BLaER1 (cell line): ENCODE results near the gene COBL.

ENCODE experiments used
- H3K27ac ChIP-seq: shearing (Covaris generic); formaldehyde crosslinking; 2 replicates; pipeline ENCODE4 v1.8.1; 2022
- H3K27me3 ChIP-seq: shearing (Covaris generic); formaldehyde crosslinking; 2 replicates; pipeline ENCODE4 v1.8.1; 2022
- H3K36me3 ChIP-seq: shearing (Covaris generic); formaldehyde crosslinking; 2 replicates; pipeline ENCODE4 v1.8.1; 2022
- H3K4me1 ChIP-seq: shearing (Covaris generic); formaldehyde crosslinking; 2 replicates; pipeline ENCODE4 v1.8.1; 2022
- H3K4me2 ChIP-seq: shearing (Covaris generic); formaldehyde crosslinking; 2 replicates; pipeline ENCODE4 v1.8.1; 2022
- H3K4me3 ChIP-seq: shearing (Covaris generic); formaldehyde crosslinking; 2 replicates; pipeline ENCODE4 v1.8.1; 2022
- H3K9ac ChIP-seq: shearing (Covaris generic); formaldehyde crosslinking; 2 replicates; pipeline ENCODE4 v1.8.1; 2022
- H3K9me3 ChIP-seq: shearing (Covaris generic); formaldehyde crosslinking; 2 replicates; pipeline ENCODE4 v1.8.1; 2022
- H4K20me1 ChIP-seq: shearing (Covaris generic); formaldehyde crosslinking; 2 replicates; pipeline ENCODE4 v1.8.1; 2022
- Cebpa-rat ChIP-seq: shearing (Covaris generic); IDR thresholded peaks from 2 replicates; pipeline ENCODE4 v1.8.1; 2022

The COBL gene

DNA sequence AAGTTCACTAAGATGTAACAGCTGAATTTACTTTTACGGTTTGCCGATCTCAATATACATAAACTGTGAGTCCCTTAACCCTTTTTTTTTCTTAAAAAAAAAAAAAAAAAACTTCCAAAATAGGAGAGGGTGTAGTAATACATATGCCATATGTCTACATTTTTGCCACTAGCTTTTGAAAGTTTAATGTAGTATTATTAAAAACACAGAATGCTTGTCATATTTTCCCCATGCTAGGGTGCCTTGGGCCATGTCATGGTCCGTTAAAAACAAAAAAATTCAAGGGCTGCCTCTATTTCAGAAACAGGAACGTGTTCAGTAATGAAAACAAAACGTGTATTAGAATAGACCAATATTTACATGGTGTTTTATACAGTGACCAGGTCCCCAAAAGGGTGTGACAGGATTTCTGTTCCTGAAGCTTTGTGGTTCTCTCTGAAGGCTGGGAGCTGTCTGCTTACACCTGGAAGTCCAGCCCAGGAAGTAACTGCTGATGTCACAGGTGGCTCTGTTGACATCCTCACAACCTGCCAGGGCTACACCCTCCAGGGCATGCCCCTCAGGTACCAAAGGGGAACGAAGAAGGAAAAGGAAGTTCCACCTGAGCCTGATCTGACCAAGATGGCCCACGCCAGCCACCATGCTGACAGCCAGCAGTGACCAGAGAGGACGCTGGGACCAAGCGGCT is 79.0 kb downstream of the COBL start:
- TF ChIP-seq Cebpa-rat, result no peak
- Histone ChIP-seq H3K4me1 (no peaks in the 10 kb centered on the region), H4K20me1 (no peaks in the 10 kb centered on the region)

DNA sequence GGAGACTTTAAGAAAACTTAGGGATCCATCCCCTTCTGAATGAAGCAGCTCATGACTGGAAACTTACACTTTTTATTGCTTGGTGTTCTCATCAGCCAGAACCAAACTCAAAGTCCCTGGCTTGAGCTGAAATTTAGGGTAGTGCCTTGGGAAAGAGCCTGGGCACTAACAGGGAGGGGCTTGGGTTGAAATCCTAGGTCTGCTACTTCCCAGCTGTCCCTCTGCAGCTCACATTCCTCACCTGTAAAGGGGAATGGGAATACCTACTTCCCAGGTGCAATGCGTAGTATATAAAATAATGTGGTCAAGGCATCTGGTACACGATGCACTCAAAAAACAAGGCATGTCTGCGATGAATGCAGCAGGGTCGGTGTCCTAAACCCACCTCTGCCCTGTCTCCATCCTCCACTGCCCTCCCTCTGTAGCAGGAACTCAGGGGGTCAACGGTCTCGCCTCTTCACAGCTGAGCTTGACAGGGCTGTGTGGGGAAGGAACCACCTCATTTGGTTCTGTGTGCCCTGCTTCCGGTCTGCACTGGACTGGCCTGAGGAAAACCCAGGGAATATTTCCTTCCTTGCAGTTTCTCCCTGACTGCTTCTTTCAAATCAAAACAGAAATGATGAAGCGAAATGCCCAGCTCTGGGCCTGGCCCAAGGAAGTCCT is 80.0 kb downstream of the COBL start:
- TF ChIP-seq Cebpa-rat, result no peak
- H3K4me2 ChIP-seq, result no peak overlapping the region
- H4K20me1 ChIP-seq, result no peaks in the 10 kb centered on the region
- no peaks in the 10 kb centered on the region for H3K27me3 ChIP-seq
- H3K36me3 ChIP-seq, result no peaks in the 10 kb centered on the region
- H3K4me3 ChIP-seq, result no peak overlapping the region
- H3K4me1 ChIP-seq, result no peaks in the 10 kb centered on the region
- H3K27ac ChIP-seq, result no peak overlapping the region
- no peaks in the 10 kb centered on the region for H3K9me3 ChIP-seq
- no peak overlapping the region for H3K9ac ChIP-seq

More for the DNA sequence above, 79.0 kb downstream of the COBL start:
- no peak overlapping the region for H3K4me2 ChIP-seq
- H3K36me3 ChIP-seq, result no peaks in the 10 kb centered on the region
- no peak overlapping the region for H3K4me3 ChIP-seq
- no peak overlapping the region for H3K9ac ChIP-seq
- H3K27ac ChIP-seq, result no peak overlapping the region
- H3K27me3 ChIP-seq, result no peaks in the 10 kb centered on the region
- H3K9me3 ChIP-seq, result no peaks in the 10 kb centered on the region

DNA sequence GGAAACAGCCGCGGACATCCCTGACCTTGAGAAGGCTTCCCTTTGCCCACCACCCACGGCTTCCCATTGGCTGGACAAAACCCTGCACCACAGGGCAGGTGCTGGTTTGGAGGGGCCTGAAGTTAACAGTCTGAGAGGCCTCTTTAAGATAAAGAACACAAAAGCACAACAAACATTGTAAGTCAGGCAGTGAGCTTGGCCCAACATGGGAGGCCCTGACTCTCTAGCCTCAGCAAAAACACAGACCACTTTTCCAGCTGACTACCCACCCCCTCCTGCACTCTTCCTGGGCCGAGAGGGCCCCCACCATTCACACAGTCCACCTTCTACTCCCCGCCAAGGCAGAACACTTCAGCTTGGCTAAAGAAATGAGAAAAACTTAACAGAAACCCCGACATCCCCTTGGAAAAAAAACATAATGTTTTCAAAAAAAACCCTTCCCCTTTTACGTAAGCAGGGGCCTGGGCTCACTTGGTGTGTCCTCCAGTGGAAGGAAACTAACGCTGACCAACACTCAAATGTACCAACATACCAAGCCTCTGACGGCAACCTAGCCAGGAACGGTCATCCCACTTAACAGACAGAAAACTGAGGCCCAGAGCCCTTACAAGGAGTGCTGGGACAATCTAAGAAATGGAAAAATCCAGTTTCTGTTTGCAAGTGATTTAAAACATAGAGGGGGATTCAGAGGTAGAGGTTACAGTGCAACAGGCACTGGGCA is 80.9 kb downstream of the COBL start:
- Histone ChIP-seq H3K36me3 (no peaks in the 10 kb centered on the region), H3K27me3 (no peaks in the 10 kb centered on the region), H4K20me1 (no peaks in the 10 kb centered on the region), H3K9ac (no peak overlapping the region), H3K9me3 (no peaks in the 10 kb centered on the region), H3K4me2 (no peak overlapping the region), H3K27ac (no peak overlapping the region), H3K4me3 (no peak overlapping the region), H3K4me1 (no peaks in the 10 kb centered on the region)
- TF ChIP-seq Cebpa-rat, result no peak

DNA sequence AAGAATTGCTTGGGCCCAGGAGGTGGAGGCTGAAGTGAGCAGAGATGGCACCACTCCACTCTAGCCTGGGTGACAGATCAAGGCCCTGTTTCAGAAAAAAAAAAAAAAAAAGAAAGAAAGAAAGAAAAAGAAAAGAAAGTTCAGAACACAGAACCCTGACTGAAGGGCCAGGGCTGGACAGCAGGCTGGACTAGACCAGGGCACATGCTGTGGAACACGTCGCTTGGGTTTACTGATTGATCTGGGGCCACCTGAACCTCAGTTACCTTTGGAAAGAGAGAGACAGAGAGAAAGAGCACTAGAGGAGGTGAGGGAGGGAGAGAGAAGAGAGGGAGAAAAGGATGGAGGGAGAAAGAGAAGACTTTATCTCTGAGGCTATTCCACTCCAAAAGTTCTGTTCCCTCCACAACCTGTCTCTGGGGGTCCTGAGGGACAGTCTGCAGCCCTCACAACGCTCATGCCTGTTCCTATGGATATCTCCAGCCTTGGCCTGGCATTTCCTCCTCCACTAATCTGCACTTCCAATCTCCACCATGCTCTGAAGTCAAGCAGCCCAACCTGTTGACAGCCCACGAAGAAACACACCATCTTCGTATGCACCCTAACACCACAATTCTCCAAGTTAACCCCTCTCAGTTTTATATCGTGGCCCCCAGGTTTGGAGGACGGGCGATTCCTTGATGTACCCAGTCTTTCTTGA is 81.8 kb downstream of the COBL start:
- Histone ChIP-seq H3K4me3 (no peak overlapping the region), H3K9me3 (no peaks in the 10 kb centered on the region), H4K20me1 (no peaks in the 10 kb centered on the region), H3K27me3 (no peaks in the 10 kb centered on the region), H3K36me3 (no peaks in the 10 kb centered on the region), H3K9ac (no peak overlapping the region), H3K4me1 (no peaks in the 10 kb centered on the region), H3K4me2 (no peak overlapping the region), H3K27ac (no peak overlapping the region)
- TF ChIP-seq Cebpa-rat, result no peak

DNA sequence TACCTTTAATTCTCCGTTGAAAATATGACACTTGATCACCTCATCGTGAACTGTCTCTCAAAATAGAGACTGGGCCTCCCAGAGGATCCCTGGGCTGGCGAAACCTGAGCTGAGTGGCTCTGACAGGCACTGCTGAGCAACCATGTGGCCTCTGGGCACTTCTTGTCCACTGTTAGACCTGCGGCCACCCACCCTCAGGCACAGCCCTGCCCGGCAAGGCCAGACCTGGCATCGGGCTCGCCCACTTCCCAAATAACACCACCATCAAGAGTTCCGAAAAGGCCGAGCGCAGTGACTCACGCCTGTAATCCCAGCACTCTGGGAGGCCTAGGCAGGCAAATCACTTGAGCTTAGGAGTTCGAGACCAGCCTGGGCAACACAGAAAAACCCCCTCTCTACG is 82.5 kb downstream of the COBL start:
- no peaks in the 10 kb centered on the region for H3K27me3 ChIP-seq
- H3K36me3 ChIP-seq, result no peaks in the 10 kb centered on the region
- no peak overlapping the region for H3K9ac ChIP-seq
- no peak overlapping the region for H3K27ac ChIP-seq
- no peak overlapping the region for H3K4me3 ChIP-seq
- H3K9me3 ChIP-seq, result no peaks in the 10 kb centered on the region
- no peak for TF ChIP-seq Cebpa-rat
- H4K20me1 ChIP-seq, result no peaks in the 10 kb centered on the region
- no peaks in the 10 kb centered on the region for H3K4me1 ChIP-seq
- H3K4me2 ChIP-seq, result no peak overlapping the region

DNA sequence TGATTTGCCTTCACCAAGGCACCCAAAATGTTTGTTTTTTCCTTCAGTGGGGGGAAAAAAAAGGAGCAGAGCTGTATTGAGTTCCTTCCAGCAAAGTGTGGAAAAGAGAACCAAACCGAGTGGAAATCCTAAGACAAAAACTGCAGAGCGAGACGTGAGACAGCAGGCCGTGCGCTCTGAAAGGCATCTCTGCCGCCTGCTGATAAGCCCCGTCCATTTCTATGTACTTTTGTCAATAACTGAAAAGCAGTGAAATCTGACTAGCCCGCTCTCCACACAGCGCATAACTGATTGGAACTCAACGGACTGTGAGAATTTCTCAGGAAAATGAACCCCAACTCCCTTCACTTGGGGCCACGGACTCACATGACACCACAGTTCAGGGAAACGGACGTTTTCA is 83.2 kb downstream of the COBL start:
- no peaks in the 10 kb centered on the region for H4K20me1 ChIP-seq
- no peaks in the 10 kb centered on the region for H3K36me3 ChIP-seq
- H3K9me3 ChIP-seq, result no peaks in the 10 kb centered on the region
- H3K9ac ChIP-seq, result no peak overlapping the region
- no peak overlapping the region for H3K4me3 ChIP-seq
- H3K4me1 ChIP-seq, result no peaks in the 10 kb centered on the region
- H3K4me2 ChIP-seq, result no peak overlapping the region
- H3K27ac ChIP-seq, result no peak overlapping the region
- no peak for TF ChIP-seq Cebpa-rat
- no peaks in the 10 kb centered on the region for H3K27me3 ChIP-seq

DNA sequence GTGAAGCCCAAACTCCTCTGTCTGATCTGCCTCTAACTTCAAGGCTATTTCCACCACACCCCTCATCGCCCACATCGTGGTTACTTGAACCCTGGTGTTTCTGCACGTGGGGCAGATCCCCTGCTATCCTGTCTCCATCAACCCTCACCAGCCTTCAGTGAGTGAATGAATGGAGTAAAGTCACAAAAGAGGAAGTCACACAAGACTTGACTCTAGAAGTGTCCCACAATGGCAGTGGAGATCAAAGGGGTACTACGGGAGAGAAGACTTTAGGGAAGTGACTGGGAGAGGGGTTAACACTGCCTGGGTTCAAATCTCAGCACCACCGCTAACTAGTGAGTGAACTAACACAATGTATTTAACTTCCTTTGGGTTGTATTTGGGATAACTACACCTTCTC is 85.9 kb downstream of the COBL start:
- no peak overlapping the region for H3K27ac ChIP-seq
- TF ChIP-seq Cebpa-rat, result no peak
- H3K36me3 ChIP-seq, result no peaks in the 10 kb centered on the region
- no peaks in the 10 kb centered on the region for H3K27me3 ChIP-seq
- H3K4me2 ChIP-seq, result no peak overlapping the region
- H3K4me3 ChIP-seq, result no peak overlapping the region
- H3K9me3 ChIP-seq, result no peaks in the 10 kb centered on the region
- no peaks in the 10 kb centered on the region for H4K20me1 ChIP-seq
- no peaks in the 10 kb centered on the region for H3K4me1 ChIP-seq
- no peak overlapping the region for H3K9ac ChIP-seq

DNA sequence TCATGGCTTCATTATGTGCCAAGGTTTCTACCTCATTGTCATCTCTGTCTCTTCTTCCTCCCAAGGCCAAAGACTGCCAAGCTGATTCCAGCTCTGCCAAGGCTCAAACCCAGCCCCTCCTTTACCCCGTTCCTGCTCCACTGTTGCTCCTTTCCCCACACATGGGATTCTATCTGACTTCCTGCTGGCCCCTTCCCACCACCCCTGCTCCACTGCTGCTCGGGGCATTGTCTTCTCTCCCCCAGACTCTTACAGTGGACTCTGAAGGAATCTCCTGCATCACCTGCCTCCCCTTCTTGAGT is 86.3 kb downstream of the COBL start:
- no peak overlapping the region for H3K4me2 ChIP-seq
- no peak overlapping the region for H3K9ac ChIP-seq
- no peaks in the 10 kb centered on the region for H4K20me1 ChIP-seq
- no peak for TF ChIP-seq Cebpa-rat
- no peaks in the 10 kb centered on the region for H3K4me1 ChIP-seq
- no peak overlapping the region for H3K27ac ChIP-seq
- no peaks in the 10 kb centered on the region for H3K9me3 ChIP-seq
- no peak overlapping the region for H3K4me3 ChIP-seq
- H3K36me3 ChIP-seq, result no peaks in the 10 kb centered on the region
- no peaks in the 10 kb centered on the region for H3K27me3 ChIP-seq

DNA sequence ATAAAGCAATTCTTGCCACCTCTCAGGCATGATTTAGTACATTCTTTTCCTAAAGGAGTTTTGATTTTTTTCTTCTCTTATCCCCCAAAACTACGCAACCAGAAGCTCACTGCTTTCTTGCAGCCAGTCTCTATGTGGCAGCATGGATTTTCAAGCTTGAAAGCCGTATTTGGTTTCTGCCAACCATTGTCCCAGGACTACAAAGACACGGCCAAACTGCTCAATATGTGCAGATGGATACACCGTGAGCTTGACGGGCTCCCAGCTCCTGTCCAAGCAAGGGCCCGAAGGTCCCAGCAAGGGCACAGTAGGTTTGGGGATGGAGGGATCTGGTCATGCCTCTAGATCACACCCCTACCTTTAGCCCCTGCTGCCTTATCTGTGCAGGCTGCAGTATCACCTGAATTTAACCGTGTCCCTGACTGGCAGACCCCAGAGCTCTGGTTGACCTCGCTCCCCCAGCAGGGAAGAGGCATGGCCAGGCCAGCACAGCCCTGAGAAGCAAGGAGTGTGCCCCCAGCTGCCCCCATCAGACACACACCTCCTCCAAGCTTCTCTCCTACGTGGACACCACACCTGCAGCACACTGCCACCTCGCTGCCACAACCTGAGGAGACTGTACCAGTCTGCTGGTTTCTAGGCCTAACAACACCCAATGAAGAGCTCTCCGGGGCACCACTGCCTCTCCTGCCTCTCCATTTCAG is 86.8 kb downstream of the COBL start:
- TF ChIP-seq Cebpa-rat, result no peak
- no peak overlapping the region for H3K27ac ChIP-seq
- H3K9ac ChIP-seq, result no peak overlapping the region
- H3K27me3 ChIP-seq, result no peaks in the 10 kb centered on the region
- H3K36me3 ChIP-seq, result no peaks in the 10 kb centered on the region
- no peak overlapping the region for H3K4me3 ChIP-seq
- no peak overlapping the region for H3K4me2 ChIP-seq
- H4K20me1 ChIP-seq, result no peaks in the 10 kb centered on the region
- H3K9me3 ChIP-seq, result no peaks in the 10 kb centered on the region
- no peaks in the 10 kb centered on the region for H3K4me1 ChIP-seq
